ENCODE data around the gene GABPB1.

DNA sequence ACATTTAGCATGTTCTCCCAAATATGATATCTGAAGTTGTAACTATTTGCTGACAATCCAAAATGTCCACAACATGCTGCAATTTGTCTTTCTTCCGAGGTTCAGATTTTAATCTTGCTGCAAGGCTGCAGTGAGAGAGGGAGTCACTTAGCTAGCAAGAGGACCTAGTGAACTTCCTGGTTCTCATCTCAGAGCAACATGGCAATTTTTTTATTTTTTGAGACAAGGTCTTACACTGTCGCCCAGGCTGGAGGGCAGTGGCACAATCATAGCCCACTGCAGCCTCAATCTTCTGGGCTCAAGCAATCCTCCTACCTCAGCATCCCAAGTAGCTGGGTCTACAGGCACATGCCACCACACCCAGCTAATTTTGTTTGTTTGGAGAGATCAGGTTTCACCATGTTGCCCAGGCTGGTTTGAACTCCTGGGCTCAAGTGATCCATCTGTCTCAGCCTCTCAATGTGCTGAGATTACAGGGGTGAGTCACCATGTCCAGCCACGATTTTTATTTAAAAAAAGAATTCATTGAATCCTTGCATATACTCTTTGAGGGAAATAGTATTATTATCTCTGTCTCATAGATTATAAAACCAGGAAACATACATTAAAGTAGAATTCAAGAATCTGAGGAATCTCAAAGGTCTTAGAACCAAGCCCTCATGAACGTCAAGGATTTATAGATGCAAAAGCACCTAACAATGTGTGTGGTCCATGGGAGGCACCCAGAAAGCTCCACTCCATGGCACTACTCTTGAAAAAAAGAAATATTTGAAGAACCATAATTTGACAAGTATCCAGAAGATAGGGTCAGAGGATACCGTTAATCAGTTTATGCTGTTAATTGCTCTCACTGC, 98.6 kb downstream of the GABPB1 start:
- TF ChIP-seq, protein P1, sequence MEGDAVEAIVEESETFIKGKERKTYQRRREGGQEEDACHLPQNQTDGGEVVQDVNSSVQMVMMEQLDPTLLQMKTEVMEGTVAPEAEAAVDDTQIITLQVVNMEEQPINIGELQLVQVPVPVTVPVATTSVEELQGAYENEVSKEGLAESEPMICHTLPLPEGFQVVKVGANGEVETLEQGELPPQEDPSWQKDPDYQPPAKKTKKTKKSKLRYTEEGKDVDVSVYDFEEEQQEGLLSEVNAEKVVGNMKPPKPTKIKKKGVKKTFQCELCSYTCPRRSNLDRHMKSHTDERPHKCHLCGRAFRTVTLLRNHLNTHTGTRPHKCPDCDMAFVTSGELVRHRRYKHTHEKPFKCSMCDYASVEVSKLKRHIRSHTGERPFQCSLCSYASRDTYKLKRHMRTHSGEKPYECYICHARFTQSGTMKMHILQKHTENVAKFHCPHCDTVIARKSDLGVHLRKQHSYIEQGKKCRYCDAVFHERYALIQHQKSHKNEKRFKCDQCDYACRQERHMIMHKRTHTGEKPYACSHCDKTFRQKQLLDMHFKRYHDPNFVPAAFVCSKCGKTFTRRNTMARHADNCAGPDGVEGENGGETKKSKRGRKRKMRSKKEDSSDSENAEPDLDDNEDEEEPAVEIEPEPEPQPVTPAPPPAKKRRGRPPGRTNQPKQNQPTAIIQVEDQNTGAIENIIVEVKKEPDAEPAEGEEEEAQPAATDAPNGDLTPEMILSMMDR (IDR thresholded peaks at IDR 0.05; ENCODE audit: low read depth, low read length) = no peak
- TF ChIP-seq POLR2A (IDR thresholded peaks at IDR 0.05; ENCODE audit: extremely low read depth, insufficient read length) (no peak), MYC (IDR thresholded peaks at IDR 0.05; ENCODE audit: low read depth, low read length) (no peak)

All from NB4 (cell line).